SK-MEL-5 (cell line): Measurements from ENCODE around the gene LMNB1. TPM values are rescaled to one million over a fixed set of nuclear protein-coding genes. Genes with fewer than 3 reads are reported as not detected.
"Not testable (repeated sequence)": the region's sequence is repeated elsewhere in the genome, so short reads cannot be mapped to it uniquely, and the experiment has no call there.

Experiments
- DNase-seq: peaks from one replicate; pipeline ENCODE4 v3.0.0-alpha.2; 2016; ENCODE audit warnings: low read depth, low spot score
- in situ Hi-C: cut with HindIII; loops from 2 replicates; pipeline ENCODE4 v1.10.0; 2016; ENCODE audit warnings: low sequenced_read_pairs, high pct_unique_total_duplicates, low pct_unique_long_range_greater_than_20kb
- total RNA-seq: library from RNA; depleted of rRNA; stranded (reverse); fragments of >200 nt; shearing (Covaris generic); gene quantifications from 2 replicates; pipeline ENCODE4 v1.2.3, GENCODE V29; 2014

LMNB1 gene
- total RNA-seq, 1 experiment from 2014 or later = 44.6 TPM

- in situ Hi-C loops = no loop called here
- peak; percentile 42 for DNase-seq
Measured at GRCh38 chr5:126777257-126777974, 480 bp downstream of the LMNB1 start.

- in situ Hi-C loops = no loop called here
- peak; percentile 95 for DNase-seq
Measured at GRCh38 chr5:126777975-126778674, 1.2 kb downstream of the LMNB1 start.

- in situ Hi-C loops = no loop called here
Measured at GRCh38 chr5:126778675-126779403, 1.9 kb downstream of the LMNB1 start.

DNA sequence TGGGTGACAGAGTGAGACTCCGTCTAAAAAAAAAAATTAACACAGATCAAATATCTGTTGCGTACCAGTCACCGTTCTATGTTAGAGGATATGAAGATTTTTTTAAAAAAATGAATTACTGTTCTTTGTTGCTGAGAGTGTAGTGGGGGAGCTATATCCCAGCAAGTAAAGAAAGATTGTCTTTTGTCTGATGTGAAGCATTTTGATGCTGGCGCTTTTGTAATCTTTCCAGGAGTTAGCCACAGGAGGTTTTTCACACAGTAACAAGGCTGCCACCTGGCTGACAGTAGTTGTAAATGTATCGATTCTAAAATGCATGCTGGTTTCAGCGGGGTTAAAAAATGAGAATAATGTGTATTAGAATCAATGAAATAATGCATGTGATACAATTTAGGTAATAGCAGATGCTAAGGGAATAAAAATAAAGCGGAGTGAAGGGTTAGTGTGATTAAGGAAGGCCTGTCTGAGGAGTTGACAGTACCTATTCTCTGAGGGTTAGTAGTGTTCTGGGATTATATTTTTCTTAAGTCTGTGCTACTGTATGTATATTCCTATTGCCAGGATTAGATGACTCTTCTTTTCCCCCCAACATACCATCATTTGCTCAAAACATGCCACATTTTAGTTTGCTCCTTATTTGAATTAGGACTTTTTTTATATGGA, 3.4 kb downstream of the LMNB1 start:
- in situ Hi-C loops = no loop called here
- peak; percentile 87 for DNase-seq

More at GRCh38 chr5:126778675-126779403, 1.9 kb downstream of the LMNB1 start:
- no peak for DNase-seq

- in situ Hi-C loops, DNase-seq: not testable (repeated sequence)
Measured at GRCh38 chr5:126788409-126788808, 11.5 kb downstream of the LMNB1 start.

- DNase-seq = no peak
- in situ Hi-C loops = no loop called here
Measured at GRCh38 chr5:126793097-126793496, 16.2 kb downstream of the LMNB1 start.

DNA sequence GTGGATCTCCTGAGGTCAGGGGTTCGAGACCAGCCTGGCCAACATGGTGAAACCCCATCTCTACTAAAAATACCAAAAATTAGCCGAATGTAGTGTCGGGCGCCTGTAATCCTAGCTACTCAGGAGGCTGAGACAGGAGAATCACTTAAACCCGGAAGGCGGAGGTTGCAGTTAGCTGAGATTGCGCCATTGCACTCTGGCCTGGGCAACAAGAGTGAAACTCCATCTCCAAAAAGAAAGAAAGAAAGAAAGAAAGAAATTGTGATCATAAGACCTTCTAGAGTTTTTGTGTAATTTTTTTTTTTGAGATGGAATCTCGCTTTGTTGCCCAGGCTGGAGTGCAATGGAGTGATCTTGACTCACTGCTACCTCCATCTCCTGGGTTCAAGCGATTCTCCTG, 16.7 kb downstream of the LMNB1 start:
- DNase-seq, in situ Hi-C loops: not testable (repeated sequence)

DNA sequence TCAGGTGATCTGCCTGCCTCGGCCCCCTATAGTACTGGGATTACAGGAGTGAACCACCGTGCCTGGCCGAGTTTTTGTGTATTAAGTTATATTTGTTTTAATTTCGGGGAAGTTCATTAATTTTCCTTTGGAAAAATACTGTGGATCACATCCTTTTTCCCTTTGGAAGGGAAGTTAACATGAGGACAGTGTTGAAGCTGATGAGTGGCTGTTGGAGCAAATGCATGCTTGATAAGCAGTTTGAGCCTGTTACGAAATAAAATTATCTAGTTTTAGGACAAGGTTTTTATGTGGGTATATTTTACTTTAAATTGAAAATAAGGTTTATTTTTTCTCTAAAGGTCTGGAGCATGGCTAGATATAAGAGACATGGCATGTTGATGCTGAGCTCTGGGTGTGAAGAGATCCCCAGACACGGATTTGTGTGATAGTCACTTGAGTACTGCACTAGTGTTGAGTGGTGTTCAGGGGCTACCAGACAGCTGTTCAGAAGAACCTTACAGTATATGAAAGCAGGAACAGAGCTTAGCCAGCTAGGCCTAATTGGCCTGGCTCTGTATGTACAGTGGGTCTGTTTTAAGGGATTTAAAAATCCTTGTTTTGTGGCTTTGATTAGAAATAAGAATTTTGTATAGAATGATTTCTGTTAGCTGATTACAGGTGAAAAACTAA, 17.4 kb downstream of the LMNB1 start:
- in situ Hi-C loops = no loop called here
- no peak for DNase-seq

DNA sequence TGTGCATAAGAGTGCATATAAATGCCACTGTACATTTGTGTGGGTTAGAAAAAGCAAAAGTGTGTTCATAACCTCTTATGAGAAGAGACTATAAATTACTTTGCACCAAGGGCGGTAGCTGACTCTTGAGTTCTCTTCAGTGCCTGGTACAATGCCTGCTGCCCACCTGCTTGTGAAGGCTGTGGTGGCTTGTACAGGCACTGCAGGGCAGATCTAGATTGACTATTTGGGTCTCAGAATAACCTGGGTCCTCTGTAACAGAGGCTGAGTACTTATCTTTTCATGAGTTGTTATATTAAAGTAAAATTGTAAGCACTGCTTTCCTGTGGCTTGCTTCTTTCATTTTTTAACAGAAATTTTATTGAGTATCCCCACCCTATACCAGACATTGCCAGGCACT, 22.8 kb downstream of the LMNB1 start:
- in situ Hi-C loops = no loop called here
- no peak for DNase-seq

GRCh38 chr5:126801174-126801991, 24.4 kb downstream of the LMNB1 start:
- DNase-seq = no peak
- in situ Hi-C loops = no loop called here

- peak; percentile 60 for DNase-seq
- in situ Hi-C loops = no loop called here
Measured at GRCh38 chr5:126801992-126802294, 25.0 kb downstream of the LMNB1 start.

- no peak for DNase-seq
- in situ Hi-C loops = no loop called here
Measured at GRCh38 chr5:126805063-126805462, 28.1 kb downstream of the LMNB1 start.

- peak; percentile 63 for DNase-seq
- in situ Hi-C loops = no loop called here
Measured at GRCh38 chr5:126808521-126808988, 31.6 kb downstream of the LMNB1 start.

DNA sequence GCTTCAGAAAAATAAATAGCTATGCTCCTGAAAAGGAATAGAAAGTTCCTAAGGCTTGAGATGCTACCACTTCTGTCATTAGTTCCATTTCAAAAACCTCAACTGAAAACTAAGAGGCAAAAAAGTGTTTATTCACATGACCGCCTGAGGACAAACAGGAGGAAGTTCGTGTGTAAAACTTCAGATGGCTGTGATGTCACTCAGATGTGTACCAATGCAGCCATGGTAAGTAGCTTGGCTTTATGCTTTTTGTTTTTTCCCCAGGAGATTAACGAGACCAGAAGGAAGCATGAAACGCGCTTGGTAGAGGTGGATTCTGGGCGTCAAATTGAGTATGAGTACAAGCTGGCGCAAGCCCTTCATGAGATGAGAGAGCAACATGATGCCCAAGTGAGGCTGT, 33.0 kb downstream of the LMNB1 start:
- DNase-seq = peak; percentile 1
- in situ Hi-C loops = no loop called here

- DNase-seq = no peak
- in situ Hi-C loops = no loop called here
Measured at GRCh38 chr5:126810596-126811380, 33.9 kb downstream of the LMNB1 start.

DNA sequence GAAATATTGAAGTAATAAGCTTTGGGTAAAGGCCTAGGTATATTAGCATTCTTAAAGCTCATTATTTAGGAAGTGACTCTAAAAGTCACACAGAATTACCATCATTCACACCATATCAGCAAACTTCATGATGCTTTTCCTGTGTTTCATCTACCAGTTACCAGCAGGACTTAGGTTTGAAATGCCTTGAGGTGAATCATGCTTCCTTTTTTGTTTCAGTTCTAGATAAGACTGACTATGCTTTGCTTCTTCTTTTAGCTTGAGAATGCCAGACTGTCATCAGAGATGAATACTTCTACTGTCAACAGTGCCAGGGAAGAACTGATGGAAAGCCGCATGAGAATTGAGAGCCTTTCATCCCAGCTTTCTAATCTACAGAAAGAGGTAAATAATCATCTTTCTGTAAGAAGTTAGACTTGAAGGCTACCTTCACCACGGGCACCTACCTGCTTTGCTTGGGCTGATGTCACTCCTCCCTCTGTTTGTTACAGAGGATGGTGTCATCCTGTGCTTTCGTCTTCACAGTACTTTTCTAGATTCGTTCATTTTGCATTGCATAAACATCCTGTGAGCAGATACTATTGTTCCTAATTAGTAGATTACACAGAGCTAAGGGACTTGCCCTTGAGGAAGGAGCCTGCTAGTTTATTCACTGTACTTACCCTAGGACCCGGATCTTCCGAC, 34.7 kb downstream of the LMNB1 start:
- DNase-seq = peak; percentile 83
- in situ Hi-C loops = no loop called here
